GM19025 (cell line): ENCODE results near the gene CLCN7.

Experiments
- ATAC-seq: cut with Tn5 transposase; IDR thresholded peaks from one replicate; pipeline ENCODE4 v1.9.1; 2021; ENCODE audit warnings: mild to moderate bottlenecking, low read depth, moderate library complexity; ENCODE audit not compliant: unreplicated experiment

Gene CLCN7

GRCh38 chr16:1465567-1465915 is 9.3 kb downstream of the CLCN7 start:
- no peak for ATAC-seq

- no peak for ATAC-seq
Observed at GRCh38 chr16:1464894-1465566, 9.8 kb downstream of the CLCN7 start.

GRCh38 chr16:1464196-1464893 is 10.5 kb downstream of the CLCN7 start:
- ATAC-seq: no peak

GRCh38 chr16:1461146-1461545 is 13.7 kb downstream of the CLCN7 start:
- ATAC-seq: no peak

- ATAC-seq: no peak
Observed at GRCh38 chr16:1460602-1461138, 14.2 kb downstream of the CLCN7 start.

GRCh38 chr16:1459967-1460366 is 14.9 kb downstream of the CLCN7 start:
- ATAC-seq: no peak

- no peak for ATAC-seq
Observed at GRCh38 chr16:1458977-1459341, 15.9 kb downstream of the CLCN7 start.

GRCh38 chr16:1458336-1458976 is 16.4 kb downstream of the CLCN7 start:
- ATAC-seq: no peak

GRCh38 chr16:1457489-1458245 is 17.2 kb downstream of the CLCN7 start:
- ATAC-seq: no peak

GRCh38 chr16:1456951-1457350 is 17.9 kb downstream of the CLCN7 start:
- no peak for ATAC-seq

GRCh38 chr16:1455190-1456171 is 19.3 kb downstream of the CLCN7 start:
- ATAC-seq: no peak

- no peak for ATAC-seq
Observed at GRCh38 chr16:1454561-1454960, 20.3 kb downstream of the CLCN7 start.

GRCh38 chr16:1453316-1453715 is 21.5 kb downstream of the CLCN7 start:
- no peak for ATAC-seq

GRCh38 chr16:1452530-1452929 is 22.3 kb downstream of the CLCN7 start:
- ATAC-seq: no peak

GRCh38 chr16:1451702-1452392 is 23.0 kb downstream of the CLCN7 start:
- ATAC-seq: no peak

- no peak for ATAC-seq
Observed at GRCh38 chr16:1450841-1451240, 24.0 kb downstream of the CLCN7 start.

- no peak for ATAC-seq
Observed at GRCh38 chr16:1450218-1450617, 24.6 kb downstream of the CLCN7 start.

GRCh38 chr16:1449201-1449788 is 25.5 kb downstream of the CLCN7 start:
- no peak for ATAC-seq
